Endometrium (tissue), 2 donors: Measurements from ENCODE around the gene PYCR2.
"Not testable (repeated sequence)": the region's sequence is repeated elsewhere in the genome, so short reads cannot be mapped to it uniquely, and the experiment has no call there.

Experiments used
- FAIRE-seq: peaks from 2 replicates; lab custom pipeline; 2012; peaks lifted over from hg19 to GRCh38; lab: Jason Lieb, UNC
- donor health status: control.
- donor health status: control.

PYCR2 gene

GRCh38 chr1:225923692-225924555 is at the start of gene PYCR2:
TSS of gene PYCR2 (minus strand) at chr1:225924250. CDS start at chr1:225924110, 140 bp downstream.
- no peak for FAIRE-seq

DNA sequence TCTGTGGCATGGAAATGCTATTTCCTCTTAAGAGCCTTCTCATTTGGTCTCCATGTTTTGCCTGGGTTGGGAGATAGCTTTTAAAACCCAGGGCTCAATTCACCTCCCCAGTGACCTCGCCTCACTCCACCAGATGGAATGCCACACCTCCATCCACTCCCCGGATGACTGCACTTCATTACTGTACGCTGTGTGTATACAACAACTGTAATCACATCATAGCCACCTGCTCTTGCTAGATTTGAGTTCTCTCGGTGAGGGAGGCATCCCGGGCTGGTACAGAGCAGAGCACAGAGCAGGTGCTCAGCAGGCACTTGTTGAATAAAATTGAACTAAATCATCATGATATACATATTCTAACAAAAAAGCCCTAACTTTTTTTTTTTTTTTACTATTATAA is 49.1 kb upstream of the PYCR2 start:
- no peak for FAIRE-seq

- FAIRE-seq = no peak
These were observed 48.5 kb upstream of the PYCR2 start for GRCh38 chr1:225972344-225973152.

GRCh38 chr1:225970592-225971157 is 46.6 kb upstream of the PYCR2 start:
- FAIRE-seq = not testable (repeated sequence)

DNA sequence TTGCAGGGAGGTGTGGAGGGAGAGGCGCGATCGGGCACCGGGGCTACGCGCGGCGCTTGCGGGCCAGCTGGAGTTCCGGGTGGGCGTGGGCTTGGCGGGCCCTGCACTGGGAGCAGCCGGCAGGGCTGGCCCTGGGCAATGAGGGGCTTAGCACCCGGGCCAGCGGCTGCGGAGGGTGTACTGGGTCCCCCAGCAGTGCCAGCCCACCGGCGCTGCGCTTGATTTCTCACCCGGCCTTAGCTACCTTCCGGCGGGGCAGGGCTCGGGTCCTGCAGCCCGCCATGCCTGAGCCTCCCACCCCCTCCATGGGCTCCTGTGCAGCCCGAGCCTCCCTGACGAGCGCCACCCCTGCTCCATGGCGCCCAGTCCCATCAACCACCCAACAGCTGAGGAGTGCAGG is 45.7 kb upstream of the PYCR2 start:
- not testable (repeated sequence) for FAIRE-seq

- FAIRE-seq = no peak
These were observed 41.2 kb upstream of the PYCR2 start for GRCh38 chr1:225965231-225965630.

DNA sequence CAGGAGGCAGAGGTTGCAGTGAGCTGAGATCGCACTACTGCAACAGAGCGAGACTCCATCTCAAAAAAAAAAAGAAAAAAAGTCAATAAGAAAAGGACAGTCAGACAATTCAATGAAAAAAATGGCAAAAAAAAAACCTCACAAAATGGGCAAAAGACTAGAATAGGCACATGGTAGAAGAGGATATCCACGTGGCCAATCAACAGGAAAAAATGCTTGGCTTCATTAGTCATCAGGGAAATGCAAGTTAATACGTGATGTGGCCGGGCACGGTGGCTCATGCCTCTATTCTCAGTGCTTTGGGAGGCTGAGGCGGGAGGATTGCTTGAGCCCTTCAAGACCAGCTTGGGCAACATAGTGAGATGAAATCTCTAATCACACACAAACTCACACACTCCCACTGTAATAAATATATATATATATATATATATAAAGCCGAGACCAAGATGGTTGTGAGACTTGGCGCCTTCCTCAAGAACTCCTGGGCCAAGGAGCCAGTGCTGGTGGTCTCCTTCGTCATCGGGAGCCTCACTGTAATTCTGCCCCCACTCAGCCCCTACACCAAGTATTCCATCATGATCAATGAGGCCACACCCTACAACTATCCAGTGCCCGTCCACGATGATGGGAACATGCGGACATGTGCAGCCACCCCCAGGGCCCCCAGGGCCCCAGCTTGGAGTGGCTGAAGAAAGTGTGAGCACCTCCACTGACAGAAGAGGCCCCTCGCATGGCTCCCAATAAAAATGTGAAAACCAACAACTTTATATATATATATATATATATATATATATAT is 39.9 kb upstream of the PYCR2 start:
- FAIRE-seq = no peak

GRCh38 chr1:225962440-225962975 is 38.5 kb upstream of the PYCR2 start:
- no peak for FAIRE-seq

- no peak for FAIRE-seq
These were observed 37.8 kb upstream of the PYCR2 start for GRCh38 chr1:225961659-225962439.

GRCh38 chr1:225958041-225958440 is 34.0 kb upstream of the PYCR2 start:
- no peak for FAIRE-seq

- FAIRE-seq = no peak
These were observed 30.7 kb upstream of the PYCR2 start for GRCh38 chr1:225954753-225955152.

GRCh38 chr1:225953315-225953714 is 29.3 kb upstream of the PYCR2 start:
- no peak for FAIRE-seq

DNA sequence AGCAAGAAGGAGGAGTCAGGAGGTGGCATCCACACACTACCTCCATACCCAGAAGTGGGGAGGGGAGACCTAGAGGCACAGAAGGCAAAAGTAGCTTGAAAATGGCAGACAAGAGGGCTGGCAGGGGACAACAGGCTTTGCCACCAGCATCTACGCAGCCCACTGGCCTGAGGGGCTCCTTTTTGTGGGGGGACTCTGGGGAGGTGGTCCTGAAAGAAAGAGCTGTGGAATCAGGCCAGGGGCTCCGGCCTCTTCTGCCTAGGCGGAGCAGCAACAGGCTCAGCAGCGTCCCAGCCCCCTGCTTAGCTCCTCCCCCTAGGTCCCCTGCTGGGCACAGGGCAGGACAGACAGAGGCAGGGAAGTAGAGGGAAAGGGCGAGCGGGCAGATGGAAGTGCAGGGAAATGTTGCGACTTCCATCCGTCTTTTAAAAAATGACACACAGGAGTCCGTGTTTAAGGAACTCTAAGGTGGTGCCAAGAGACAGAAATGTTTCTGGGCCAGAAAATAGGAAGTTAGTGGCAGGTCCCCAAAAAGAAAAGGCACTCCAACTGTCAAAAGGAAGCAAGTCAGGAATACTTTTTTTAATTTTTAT is 27.0 kb upstream of the PYCR2 start:
- no peak for FAIRE-seq

- FAIRE-seq = no peak
These were observed 25.0 kb upstream of the PYCR2 start for GRCh38 chr1:225949041-225949440.

- FAIRE-seq = no peak
These were observed 22.8 kb upstream of the PYCR2 start for GRCh38 chr1:225946803-225947202.

DNA sequence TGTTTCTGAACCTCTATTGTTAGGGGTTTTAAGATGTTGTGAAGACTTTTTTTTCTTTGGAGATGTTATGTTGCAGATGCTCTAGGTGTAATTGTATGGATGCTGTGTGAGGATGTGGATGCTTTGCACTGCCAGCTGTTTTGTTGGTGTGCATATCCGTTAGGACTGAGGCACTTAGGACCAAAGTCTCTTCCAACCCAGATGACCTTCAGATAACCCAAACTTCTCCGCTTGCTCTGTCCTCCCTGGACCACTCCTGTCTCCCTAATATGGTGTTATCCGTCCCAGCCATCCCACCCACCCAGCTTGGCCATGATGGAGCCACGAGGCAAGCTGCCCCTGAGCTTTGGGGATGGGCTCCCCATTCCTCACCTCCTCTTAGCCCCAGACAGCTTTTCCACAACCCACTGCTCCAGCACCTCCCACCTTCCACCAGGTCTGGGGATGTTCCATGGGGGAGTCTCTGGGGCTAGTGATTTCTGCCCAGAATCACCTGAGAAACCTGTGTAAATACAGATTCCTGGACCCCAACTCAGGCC is 22.1 kb upstream of the PYCR2 start:
- FAIRE-seq = no peak

GRCh38 chr1:225945564-225945963 is 21.5 kb upstream of the PYCR2 start:
- no peak for FAIRE-seq

- no peak for FAIRE-seq
These were observed 20.9 kb upstream of the PYCR2 start for GRCh38 chr1:225944951-225945350.

DNA sequence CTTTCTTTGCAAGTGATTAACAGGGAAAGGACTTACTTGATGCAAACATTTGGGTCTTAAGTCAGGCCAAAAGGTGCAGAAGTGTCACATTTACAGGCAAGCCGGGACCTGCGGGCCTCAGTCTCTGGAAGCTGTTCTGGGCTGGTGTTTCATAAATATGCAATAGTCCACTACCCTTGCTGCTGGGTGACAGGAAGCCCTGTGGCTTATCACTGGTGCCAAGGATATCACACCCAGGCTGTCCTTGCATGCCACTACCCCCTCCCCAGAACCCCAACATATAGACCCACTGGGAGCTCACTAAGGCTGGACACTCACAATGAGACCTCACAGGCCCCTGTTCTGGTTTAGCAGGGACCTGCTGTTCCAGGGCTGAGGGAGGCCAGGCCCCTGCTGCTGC is 20.3 kb upstream of the PYCR2 start:
- FAIRE-seq = no peak

- no peak for FAIRE-seq
These were observed 19.5 kb upstream of the PYCR2 start for GRCh38 chr1:225943582-225943981.
